Activated CD8-positive, alpha-beta memory T cell treated with anti-CD3 and anti-CD28 coated beads for 48 hours (primary cell): ENCODE measurements around the gene NDUFB10.

Experiments
- DNase-seq, 3 experiments: peaks; one replicate each; pipeline ENCODE4 v3.0.0-alpha.2; 2020; ENCODE audit warnings: low read depth in 2 of 3, low spot score in 2 of 3

The NDUFB10 gene

GRCh38 chr16:2001035-2001434 is 41.7 kb downstream of the NDUFB10 start:
- DNase-seq, result no peak

- no peak for DNase-seq
Observed at GRCh38 chr16:2001456-2002355, 42.4 kb downstream of the NDUFB10 start.

GRCh38 chr16:2002406-2003230 is 43.3 kb downstream of the NDUFB10 start:
- no peak for DNase-seq

GRCh38 chr16:2003231-2003826 is 44.0 kb downstream of the NDUFB10 start:
- no peak for DNase-seq

GRCh38 chr16:2003827-2004641 is 44.7 kb downstream of the NDUFB10 start:
- peak; percentile 68 to 87 (median 82) for DNase-seq

GRCh38 chr16:2004795-2005517 is 45.6 kb downstream of the NDUFB10 start:
- DNase-seq, result no peak

GRCh38 chr16:2005646-2006045 is 46.3 kb downstream of the NDUFB10 start:
- no peak for DNase-seq

- DNase-seq, result no peak
Observed at GRCh38 chr16:2006317-2006716, 47.0 kb downstream of the NDUFB10 start.

GRCh38 chr16:2007081-2007836 is 47.9 kb downstream of the NDUFB10 start:
- no peak for DNase-seq

- DNase-seq, result no peak
Observed at GRCh38 chr16:2008009-2008526, 48.7 kb downstream of the NDUFB10 start.

- DNase-seq, result no peak
Observed at GRCh38 chr16:2008631-2009163, 49.4 kb downstream of the NDUFB10 start.

- no peak for DNase-seq
Observed at GRCh38 chr16:2009164-2009711, 49.9 kb downstream of the NDUFB10 start.

GRCh38 chr16:2009791-2010510 is 50.6 kb downstream of the NDUFB10 start, which contains the start of gene ZNF598:
Gene ZNF598, minus strand, starts transcription at chr16:2009821.
- peak in 1 of 3 experiments; percentile 65 for DNase-seq
